GM12891 (cell line): Measurements from ENCODE around the gene STBD1.

Source experiments
- PAX5 ChIP-seq: IDR thresholded peaks from 2 replicates; pipeline ENCODE4 v1.6.1; 2011; ENCODE audit warnings: low read length, moderate library complexity, mild to moderate bottlenecking; ENCODE audit not compliant: insufficient read depth, severe bottlenecking
- POLR2A ChIP-seq: IDR thresholded peaks from 2 replicates; pipeline ENCODE4 v1.6.1; 2011; ENCODE audit warnings: low read depth, low read length, control low read depth
- POLR2AphosphoS5 ChIP-seq: IDR thresholded peaks from 2 replicates; pipeline ENCODE4 v1.6.1; 2011; ENCODE audit warnings: low read depth, low read length, control low read depth
- POU2F2 ChIP-seq: IDR thresholded peaks from 2 replicates; pipeline ENCODE4 v1.6.1; 2011; ENCODE audit warnings: low read depth, mild to moderate bottlenecking, control low read depth, low read length, moderate library complexity
- SPI1 ChIP-seq: IDR thresholded peaks from 2 replicates; pipeline ENCODE4 v1.6.1; 2011; ENCODE audit warnings: low read depth, low read length, control low read depth
- TAF1 ChIP-seq: IDR thresholded peaks from 2 replicates; pipeline ENCODE4 v1.6.1; 2011; ENCODE audit warnings: low read depth, low read length, control low read depth

GRCh38 chr4:76310683-76311082 lies 4.2 kb downstream of the STBD1 start:
- TF ChIP-seq TAF1 = no peak
- TF ChIP-seq POLR2AphosphoS5 = no peak
- no peak for TF ChIP-seq POLR2A
- no peak for TF ChIP-seq PAX5
- TF ChIP-seq SPI1 = no peak
- TF ChIP-seq POU2F2 = no peak
